Retinal pigment epithelial cell (primary cell): ENCODE data around the gene SYT2.
A peak's percentile ranks its signal among the peaks of the same experiment; 100 is the strongest.

ENCODE experiments used
- DNase-seq: peaks from one replicate; pipeline ENCODE4 v3.0.0-alpha.2; 2010; ENCODE audit warnings: low read depth
- H3K4me3 ChIP-seq: 2 replicates; pipeline ENCODE4 v1.5.1; 2011; ENCODE audit warnings: mild to moderate bottlenecking, low read length, control low read depth, moderate library complexity
- CTCF ChIP-seq: conservative IDR thresholded peaks from 2 replicates; pipeline ENCODE4 v1.5.1; 2011; ENCODE audit warnings: low read depth, low read length, control low read depth, inconsistent platforms

Gene SYT2

GRCh38 chr1:202694314-202694713 lies 15.9 kb downstream of the SYT2 start:
- TF ChIP-seq CTCF, result no peak
- H3K4me3 ChIP-seq, result no peak overlapping the region
- DNase-seq, result no peak

- TF ChIP-seq CTCF, result peak; percentile 40
- peak; percentile 9 for DNase-seq
- no peak overlapping the region for H3K4me3 ChIP-seq
Measured at GRCh38 chr1:202692959-202693555, 17.2 kb downstream of the SYT2 start.

GRCh38 chr1:202691816-202692215 lies 18.4 kb downstream of the SYT2 start:
- no peak overlapping the region for H3K4me3 ChIP-seq
- DNase-seq, result no peak
- TF ChIP-seq CTCF, result no peak

- no peak overlapping the region for H3K4me3 ChIP-seq
- no peak for DNase-seq
- TF ChIP-seq CTCF, result no peak
Measured at GRCh38 chr1:202689493-202690342, 20.5 kb downstream of the SYT2 start.

GRCh38 chr1:202689082-202689481 lies 21.2 kb downstream of the SYT2 start:
- no peak for DNase-seq
- TF ChIP-seq CTCF, result no peak
- H3K4me3 ChIP-seq, result no peak overlapping the region

GRCh38 chr1:202688401-202688800 lies 21.9 kb downstream of the SYT2 start:
- H3K4me3 ChIP-seq, result no peak overlapping the region
- TF ChIP-seq CTCF, result no peak
- no peak for DNase-seq

GRCh38 chr1:202687798-202688197 lies 22.5 kb downstream of the SYT2 start:
- H3K4me3 ChIP-seq, result no peak overlapping the region
- TF ChIP-seq CTCF, result no peak
- no peak for DNase-seq
